Fibroblast of villous mesenchyme (primary cell): ENCODE measurements around the gene UCN3. TPM values are rescaled to one million over a fixed set of nuclear protein-coding genes. Genes with fewer than 3 reads are reported as not detected.

Experiments
- DNase-seq: peaks from one replicate; pipeline ENCODE4 v3.0.0-alpha.2; 2010; ENCODE audit warnings: low read depth
- H3K4me3 ChIP-seq: 2 replicates; pipeline ENCODE4 v1.5.1; 2011; ENCODE audit warnings: low read depth, mild to moderate bottlenecking, low read length
- total RNA-seq: library from RNA; depleted of rRNA; stranded (reverse); fragments of >200 nt; gene quantifications from 2 replicates; pipeline ENCODE4 v1.2.3, GENCODE V29; 2012
- TF ChIP-seq, protein P1 (sequence below): IDR thresholded peaks from 2 replicates; pipeline ENCODE4 v1.5.1; 2012; ENCODE audit warnings: low read depth, mild to moderate bottlenecking, low read length; ENCODE audit not compliant: insufficient read depth

The UCN3 gene
- total RNA-seq, 1 donor = not detected

DNA sequence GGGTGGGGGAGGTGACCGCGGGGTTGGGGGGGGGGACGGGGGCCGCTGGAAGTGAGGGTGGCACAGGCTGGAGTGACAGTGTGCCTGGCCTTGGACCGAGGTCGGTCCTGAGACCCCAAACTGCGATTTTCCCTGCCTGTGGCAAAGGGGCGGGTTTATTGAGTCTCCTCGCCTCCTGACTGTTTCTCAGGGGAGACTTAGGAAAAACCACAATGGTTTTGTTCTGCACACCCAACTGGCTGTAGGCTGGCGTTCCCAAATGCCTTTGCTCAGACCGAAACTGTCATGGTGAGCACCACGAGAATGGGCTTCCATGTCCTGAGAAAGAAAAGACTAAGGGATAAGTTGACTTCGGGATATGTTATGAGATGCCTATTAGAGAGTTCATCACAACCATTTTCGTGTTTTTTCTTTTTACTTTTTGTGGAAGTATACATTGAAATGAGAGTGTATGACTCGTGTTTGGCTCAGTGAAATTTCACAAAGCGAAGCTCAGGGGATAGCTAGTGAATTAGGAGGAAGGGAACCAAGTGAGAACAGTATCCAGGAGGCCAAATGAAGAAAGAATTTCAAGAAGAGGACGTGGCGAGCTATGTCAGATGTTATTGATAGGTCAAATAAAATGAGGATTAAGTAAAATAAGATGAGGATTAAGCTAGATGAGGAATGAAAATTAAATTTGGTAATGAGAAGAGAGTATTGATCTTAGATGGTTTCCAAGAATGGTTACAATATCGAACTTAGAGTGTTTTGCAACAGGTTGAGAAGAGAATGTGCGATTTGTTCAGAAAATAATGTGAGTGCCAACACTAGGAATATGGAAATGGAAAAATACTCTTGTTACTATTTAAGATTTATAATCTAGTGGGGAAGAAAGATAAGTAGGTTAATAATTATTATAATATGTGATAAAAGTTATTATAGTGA lies 48.5 kb downstream of the UCN3 start:
- TF ChIP-seq, protein P1, sequence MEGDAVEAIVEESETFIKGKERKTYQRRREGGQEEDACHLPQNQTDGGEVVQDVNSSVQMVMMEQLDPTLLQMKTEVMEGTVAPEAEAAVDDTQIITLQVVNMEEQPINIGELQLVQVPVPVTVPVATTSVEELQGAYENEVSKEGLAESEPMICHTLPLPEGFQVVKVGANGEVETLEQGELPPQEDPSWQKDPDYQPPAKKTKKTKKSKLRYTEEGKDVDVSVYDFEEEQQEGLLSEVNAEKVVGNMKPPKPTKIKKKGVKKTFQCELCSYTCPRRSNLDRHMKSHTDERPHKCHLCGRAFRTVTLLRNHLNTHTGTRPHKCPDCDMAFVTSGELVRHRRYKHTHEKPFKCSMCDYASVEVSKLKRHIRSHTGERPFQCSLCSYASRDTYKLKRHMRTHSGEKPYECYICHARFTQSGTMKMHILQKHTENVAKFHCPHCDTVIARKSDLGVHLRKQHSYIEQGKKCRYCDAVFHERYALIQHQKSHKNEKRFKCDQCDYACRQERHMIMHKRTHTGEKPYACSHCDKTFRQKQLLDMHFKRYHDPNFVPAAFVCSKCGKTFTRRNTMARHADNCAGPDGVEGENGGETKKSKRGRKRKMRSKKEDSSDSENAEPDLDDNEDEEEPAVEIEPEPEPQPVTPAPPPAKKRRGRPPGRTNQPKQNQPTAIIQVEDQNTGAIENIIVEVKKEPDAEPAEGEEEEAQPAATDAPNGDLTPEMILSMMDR = no peak
- H3K4me3 ChIP-seq = peak overlapping the region; percentile 85
- peak; percentile 56 for DNase-seq

DNA sequence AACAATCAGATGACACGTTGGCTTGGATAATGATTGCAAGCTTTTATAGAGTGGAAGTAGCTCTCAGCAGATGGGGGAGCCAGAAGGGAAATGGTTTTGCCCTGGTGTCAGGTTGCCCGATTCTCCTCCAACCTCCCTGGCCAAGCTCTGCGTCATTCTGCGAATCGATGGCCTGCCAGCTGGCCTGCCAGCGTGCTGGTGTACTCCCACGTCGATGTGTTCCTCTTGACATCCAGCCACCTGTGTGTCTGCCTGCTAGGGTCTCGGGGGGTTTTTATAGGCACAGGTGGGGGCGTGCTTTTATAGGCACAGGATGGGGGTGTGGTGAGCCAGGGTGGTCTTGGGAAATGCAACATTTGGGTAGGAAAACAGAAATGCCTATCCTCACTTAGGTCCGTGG lies 52.2 kb downstream of the UCN3 start:
- DNase-seq = no peak
- TF ChIP-seq, protein P1 = no peak
- H3K4me3 ChIP-seq = no peak overlapping the region

DNA sequence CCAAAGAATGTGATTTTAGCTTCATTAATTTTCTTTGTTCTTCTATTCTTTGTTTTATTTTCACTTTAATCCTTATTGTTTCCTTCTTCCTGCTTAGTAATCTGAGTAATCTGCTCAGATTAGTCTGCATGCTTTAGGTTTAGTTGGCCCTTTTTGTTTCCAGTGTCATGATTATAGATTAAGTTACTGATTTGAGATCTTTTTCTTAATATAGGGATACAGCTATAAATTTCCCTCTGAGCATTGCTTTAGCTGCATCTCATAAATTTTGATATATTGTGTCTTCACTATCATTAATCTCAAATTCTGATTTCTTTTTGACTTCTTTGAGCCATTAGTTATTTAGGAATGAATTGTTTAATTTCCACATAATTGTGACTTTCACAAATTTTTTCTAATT lies 53.8 kb downstream of the UCN3 start:
- DNase-seq = no peak
- H3K4me3 ChIP-seq = no peak overlapping the region
- TF ChIP-seq, protein P1 = no peak

DNA sequence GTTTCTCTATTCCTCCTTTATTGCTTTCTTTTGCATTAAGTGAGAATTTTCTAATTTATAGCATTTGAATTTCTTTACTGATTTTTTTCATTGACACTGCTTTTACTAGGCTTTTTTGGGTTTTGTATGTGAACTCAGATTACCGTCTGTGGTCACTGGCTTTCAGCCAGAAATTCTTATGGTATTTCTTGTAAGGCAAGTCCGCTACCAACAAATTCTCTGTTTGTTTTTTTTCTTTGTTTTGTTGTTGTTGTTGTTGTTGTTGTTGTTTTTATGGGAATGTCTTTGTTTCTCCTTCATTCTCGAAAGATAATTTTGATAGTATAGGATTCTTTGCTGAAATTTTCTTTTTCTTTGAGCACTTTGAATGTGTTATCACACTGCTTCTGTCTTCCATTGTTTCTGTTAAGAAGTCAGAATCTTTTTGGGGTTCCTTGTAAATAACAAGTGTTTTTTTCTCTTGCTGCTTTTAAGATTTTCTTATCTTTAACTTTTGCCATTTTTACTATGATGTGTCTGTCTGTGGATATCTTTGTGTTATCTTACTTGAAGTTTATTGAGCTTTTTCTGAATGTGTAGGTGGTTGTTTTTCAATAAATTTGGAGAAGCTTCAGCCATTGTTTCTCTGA lies 54.8 kb downstream of the UCN3 start:
- TF ChIP-seq, protein P1 = no peak
- DNase-seq = peak; percentile 69
- no peak overlapping the region for H3K4me3 ChIP-seq

DNA sequence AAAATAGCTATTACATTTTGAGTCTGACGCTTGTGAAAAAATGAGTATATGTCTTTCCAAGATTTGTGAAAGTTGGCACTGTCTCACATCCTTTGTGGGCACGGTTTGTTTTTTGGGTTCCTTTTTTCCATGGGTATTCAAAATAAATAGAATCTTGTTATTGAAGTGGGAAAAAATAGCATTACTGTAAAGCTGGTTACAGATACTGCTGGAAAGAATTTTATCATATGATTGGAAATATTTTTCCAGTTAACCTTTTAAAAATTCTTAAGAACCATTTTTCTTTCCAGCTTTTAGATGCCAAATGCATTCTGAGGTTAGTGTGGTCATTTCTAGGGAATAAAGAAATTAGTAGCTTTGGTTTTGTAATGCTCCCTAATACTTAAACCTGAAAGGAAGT lies 59.0 kb downstream of the UCN3 start:
- no peak overlapping the region for H3K4me3 ChIP-seq
- TF ChIP-seq, protein P1 = no peak
- DNase-seq = no peak

Other genes starting within 250 kb of the UCN3 start
- not detected in 2 replicates for gene AKR1C8, start 179.8 kb upstream of the UCN3 start, total RNA-seq
- gene AKR1C4, start 168.1 kb upstream of the UCN3 start, total RNA-seq = not detected in 2 replicates
- gene TUBAL3, start 39.9 kb downstream of the UCN3 start, total RNA-seq = not detected in 2 replicates
- gene NET1, start 47.6 kb downstream of the UCN3 start, total RNA-seq = 17.7 and 23.3 TPM in 2 replicates
- gene CALML5, start 134.6 kb downstream of the UCN3 start, total RNA-seq = not detected in 2 replicates
- not detected in 2 replicates for gene CALML3, start 160.0 kb downstream of the UCN3 start, total RNA-seq